Thyroid gland (tissue), 4 donors: Measurements from ENCODE around the gene CLEC17A. TPM values are rescaled to one million over a fixed set of nuclear protein-coding genes. Genes with fewer than 3 reads are reported as not detected.
"Not testable (repeated sequence)": the region's sequence is repeated elsewhere in the genome, so short reads cannot be mapped to it uniquely, and the experiment has no call there.

Experiments
- DNase-seq, 2 donors: peaks; one replicate each; pipeline ENCODE4 v3.0.0-alpha.2; 2019
- H3K27ac ChIP-seq, 3 donors: fragments of 200-600 bp; sonication (generic); 1 replicate in 2 of 3; 2 replicates in 1 of 3; pipeline ENCODE4 v1.5.1; 2016 to 2019; ENCODE audit warnings: mild to moderate bottlenecking in 1 of 3, moderate library complexity in 1 of 3
- H3K27me3 ChIP-seq: fragments of 200-600 bp; sonication (generic); one replicate; pipeline ENCODE4 v1.5.1; 2019
- H3K36me3 ChIP-seq, 2 donors: fragments of 200-600 bp; sonication (generic); one replicate each; pipeline ENCODE4 v1.5.1; 2016 to 2019
- H3K4me1 ChIP-seq, 2 donors: fragments of 200-600 bp; sonication (generic); one replicate each; pipeline ENCODE4 v1.5.1; 2017 to 2019
- H3K4me3 ChIP-seq, 3 donors: fragments of 200-600 bp; sonication (generic); replicated peaks in 1 of 3; 1 replicate in 2 of 3; 2 replicates in 1 of 3; pipeline ENCODE4 v1.5.1; 2016; ENCODE audit warnings: mild to moderate bottlenecking in 1 of 3
- H3K9me3 ChIP-seq: fragments of 200-600 bp; sonication (generic); one replicate; pipeline ENCODE4 v1.5.1; 2017
- POLR2A ChIP-seq, 2 donors: fragments of 450-650 bp; IDR thresholded peaks; one replicate each; pipeline ENCODE4 v1.6.1; 2017; ENCODE audit warnings: antibody characterized with exemption in 2 of 2, mild to moderate bottlenecking in 2 of 2, moderate library complexity in 1 of 2
- WGBS, 2 donors: methylation state at CpG; one replicate each; pipeline ENCODE4 v1.1.5; 2017; 5-methylcytosine and 5-hydroxymethylcytosine counted together
- intact Hi-C: fragments of 100-400 bp; cut with DNase I; formaldehyde crosslinking; loops from one replicate; pipeline ENCODE4 v1.15.1; 2023
- total RNA-seq, 4 donors: library from RNA; depleted of rRNA; stranded (reverse); fragments of >200 nt; gene quantifications; one replicate each; pipeline ENCODE4 v1.2.3, GENCODE V29; 2016
- TF ChIP-seq, protein P1 (sequence below), 6 experiments: fragments of 200-600 bp in 3 of 6; fragments of 450-650 bp in 3 of 6; sonication (generic) in 3 of 6; IDR thresholded peaks; one replicate each; pipeline ENCODE4 v1.5.1; 2016 to 2019; ENCODE audit warnings: antibody characterized with exemption in 6 of 6, mild to moderate bottlenecking in 2 of 6, inconsistent platforms in 1 of 6, moderate library complexity in 1 of 6

CLEC17A gene
- total RNA-seq, 4 donors from 2014 or later, result not detected

DNA sequence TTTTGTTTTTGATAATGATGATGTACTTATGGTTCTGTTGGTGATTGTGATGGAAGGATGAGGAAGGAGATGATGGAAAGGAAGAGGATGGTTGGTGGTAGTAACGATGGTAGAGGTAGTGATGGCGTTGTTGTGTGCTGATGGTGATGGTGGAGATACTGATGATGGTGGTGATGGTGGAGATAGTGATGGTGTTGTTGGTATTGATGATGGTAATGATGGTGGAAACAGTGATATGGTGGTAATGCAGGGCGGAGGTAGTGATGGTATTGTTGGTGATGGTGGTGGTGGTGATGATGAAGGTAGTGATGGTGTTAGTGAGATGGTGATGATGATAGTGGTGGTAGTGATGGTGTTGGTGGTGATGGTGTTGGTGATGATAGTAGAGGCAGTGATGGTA lies 12.7 kb downstream of the CLEC17A start:
- Histone ChIP-seq H3K4me1 (no peaks in the 10 kb centered on the region), H3K9me3 (no peaks in the 10 kb centered on the region), H3K27me3 (no peaks in the 10 kb centered on the region), H3K4me3 (no peak overlapping the region), H3K27ac (no peak overlapping the region), H3K36me3 (no peaks in the 10 kb centered on the region)
- DNase-seq, result no peak
- no peak for TF ChIP-seq POLR2A (IDR thresholded peaks at IDR 0.05)
- TF ChIP-seq, protein P1, sequence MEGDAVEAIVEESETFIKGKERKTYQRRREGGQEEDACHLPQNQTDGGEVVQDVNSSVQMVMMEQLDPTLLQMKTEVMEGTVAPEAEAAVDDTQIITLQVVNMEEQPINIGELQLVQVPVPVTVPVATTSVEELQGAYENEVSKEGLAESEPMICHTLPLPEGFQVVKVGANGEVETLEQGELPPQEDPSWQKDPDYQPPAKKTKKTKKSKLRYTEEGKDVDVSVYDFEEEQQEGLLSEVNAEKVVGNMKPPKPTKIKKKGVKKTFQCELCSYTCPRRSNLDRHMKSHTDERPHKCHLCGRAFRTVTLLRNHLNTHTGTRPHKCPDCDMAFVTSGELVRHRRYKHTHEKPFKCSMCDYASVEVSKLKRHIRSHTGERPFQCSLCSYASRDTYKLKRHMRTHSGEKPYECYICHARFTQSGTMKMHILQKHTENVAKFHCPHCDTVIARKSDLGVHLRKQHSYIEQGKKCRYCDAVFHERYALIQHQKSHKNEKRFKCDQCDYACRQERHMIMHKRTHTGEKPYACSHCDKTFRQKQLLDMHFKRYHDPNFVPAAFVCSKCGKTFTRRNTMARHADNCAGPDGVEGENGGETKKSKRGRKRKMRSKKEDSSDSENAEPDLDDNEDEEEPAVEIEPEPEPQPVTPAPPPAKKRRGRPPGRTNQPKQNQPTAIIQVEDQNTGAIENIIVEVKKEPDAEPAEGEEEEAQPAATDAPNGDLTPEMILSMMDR (IDR thresholded peaks at IDR 0.05), result no peak
- WGBS, 2 donors, result 87 to 88% methylated on average over 3 of the region's 3 CpGs
- intact Hi-C loops, result no loop called here

- TF ChIP-seq, protein P1 (IDR thresholded peaks at IDR 0.05), result no peak
- no peak for TF ChIP-seq POLR2A (IDR thresholded peaks at IDR 0.05)
- Histone ChIP-seq H3K27ac (no peak overlapping the region), H3K4me3 (no peak overlapping the region), H3K9me3 (no peaks in the 10 kb centered on the region), H3K4me1 (no peaks in the 10 kb centered on the region), H3K36me3 (no peaks in the 10 kb centered on the region), H3K27me3 (no peaks in the 10 kb centered on the region)
- WGBS, 2 donors, result 84 to 91% methylated on average over 8 of the region's 8 CpGs
- no peak for DNase-seq
- intact Hi-C loops, result no loop called here
These were observed 16.8 kb downstream of the CLEC17A start for GRCh38 chr19:14599548-14600147.

DNA sequence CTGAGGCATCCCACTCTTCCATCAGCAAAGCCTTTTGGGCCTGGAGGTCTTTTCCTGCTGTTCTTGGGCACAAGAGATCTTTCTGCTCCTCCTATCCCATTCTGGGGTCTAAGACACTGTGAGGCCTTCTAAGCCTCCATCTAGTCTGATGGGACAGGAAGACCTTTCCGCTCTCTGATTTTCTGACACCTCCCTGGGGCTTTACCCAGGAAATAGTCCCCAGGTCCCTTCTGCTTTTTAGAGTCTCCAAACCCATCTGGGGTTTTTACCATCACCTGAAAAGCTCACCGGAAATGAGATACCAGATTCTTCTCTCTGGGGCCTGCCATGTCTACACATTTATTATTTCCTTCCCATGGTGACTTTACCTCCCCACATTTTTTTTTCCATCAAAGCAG lies 21.1 kb downstream of the CLEC17A start:
- no peaks in the 10 kb centered on the region for H3K9me3 ChIP-seq
- no peak overlapping the region for H3K27ac ChIP-seq
- H3K4me3 ChIP-seq, result no peak overlapping the region
- no peak for TF ChIP-seq POLR2A (IDR thresholded peaks at IDR 0.05)
- TF ChIP-seq, protein P1 (IDR thresholded peaks at IDR 0.05), result no peak
- no peaks in the 10 kb centered on the region for H3K4me1 ChIP-seq
- no peaks in the 10 kb centered on the region for H3K27me3 ChIP-seq
- H3K36me3 ChIP-seq, result no peaks in the 10 kb centered on the region
- 83 to 89% methylated on average over 2 of the region's 2 CpGs for WGBS, 2 donors
- no peak for DNase-seq
- intact Hi-C loops, result no loop called here

- Histone ChIP-seq H3K9me3 (no peaks in the 10 kb centered on the region), H3K4me1 (no peaks in the 10 kb centered on the region), H3K36me3 (no peaks in the 10 kb centered on the region), H3K4me3 (no peak overlapping the region), H3K27ac (no peak overlapping the region), H3K27me3 (no peaks in the 10 kb centered on the region)
- WGBS, 2 donors, result 74 to 78% methylated on average over 9 of the region's 9 CpGs
- no peak for TF ChIP-seq POLR2A (IDR thresholded peaks at IDR 0.05)
- TF ChIP-seq, protein P1 (IDR thresholded peaks at IDR 0.05), result no peak
- no peak for DNase-seq
- intact Hi-C loops, result no loop called here
These were observed 23.7 kb downstream of the CLEC17A start for GRCh38 chr19:14606627-14607026.

- Histone ChIP-seq H3K9me3 (no peaks in the 10 kb centered on the region), H3K27ac (no peak overlapping the region), H3K4me3 (no peak overlapping the region), H3K27me3 (no peaks in the 10 kb centered on the region), H3K36me3 (no peaks in the 10 kb centered on the region), H3K4me1 (no peaks in the 10 kb centered on the region)
- intact Hi-C loops, result no loop called here
- TF ChIP-seq, protein P1 (IDR thresholded peaks at IDR 0.05), result no peak
- no peak for TF ChIP-seq POLR2A (IDR thresholded peaks at IDR 0.05)
- WGBS, 2 donors, result 62% methylated on average over 4 of the region's 4 CpGs
- no peak for DNase-seq
These were observed 28.2 kb downstream of the CLEC17A start for GRCh38 chr19:14611051-14611450.

DNA sequence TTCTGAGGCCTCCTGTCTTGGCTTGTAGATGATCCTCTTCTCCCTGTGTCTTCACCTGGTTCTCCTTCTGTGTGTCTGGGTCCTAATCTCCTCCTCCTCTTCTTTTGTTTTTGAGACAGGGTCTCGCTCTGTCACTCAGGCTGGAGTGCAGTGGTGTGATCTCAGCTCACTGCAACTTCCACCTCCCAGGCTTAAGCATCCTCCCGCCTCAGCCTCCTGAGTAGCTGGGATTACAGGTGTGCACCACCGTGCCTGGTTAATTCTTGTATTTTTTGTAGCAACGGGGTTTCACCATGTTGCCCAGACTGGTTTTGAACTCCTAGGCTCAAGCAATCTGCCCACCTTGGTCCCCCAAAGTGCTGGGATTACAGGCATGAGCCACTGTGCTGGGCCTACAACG lies 29.4 kb downstream of the CLEC17A start:
- H3K4me1 ChIP-seq, H3K4me3 ChIP-seq, H3K27ac ChIP-seq, intact Hi-C loops, H3K36me3 ChIP-seq, H3K9me3 ChIP-seq, DNase-seq, H3K27me3 ChIP-seq: not testable (repeated sequence)
- 84 to 86% methylated on average over 5 of the region's 5 CpGs for WGBS, 2 donors
